Renal pelvis (tissue), 4 donors: Measurements from ENCODE around the gene TBX19. TPM values are rescaled to one million over a fixed set of nuclear protein-coding genes. Genes with fewer than 3 reads are reported as not detected.
"Not testable (repeated sequence)": the region's sequence is repeated elsewhere in the genome, so short reads cannot be mapped to it uniquely, and the experiment has no call there.

ENCODE experiments used
- DNase-seq: peaks from one replicate; pipeline ENCODE4 v3.0.0-alpha.2; 2013
- polyA plus RNA-seq, 3 donors: library from polyadenylated mRNA; unstranded; fragments of 120-200 nt; gene quantifications; one replicate each; pipeline ENCODE4 v1.2.1, GENCODE V29; 2013; ENCODE audit not compliant: insufficient read length in 3 of 3

TBX19 gene
- polyA plus RNA-seq, 3 donors = 1.9 to 3.7 (median 3.0) TPM

DNA sequence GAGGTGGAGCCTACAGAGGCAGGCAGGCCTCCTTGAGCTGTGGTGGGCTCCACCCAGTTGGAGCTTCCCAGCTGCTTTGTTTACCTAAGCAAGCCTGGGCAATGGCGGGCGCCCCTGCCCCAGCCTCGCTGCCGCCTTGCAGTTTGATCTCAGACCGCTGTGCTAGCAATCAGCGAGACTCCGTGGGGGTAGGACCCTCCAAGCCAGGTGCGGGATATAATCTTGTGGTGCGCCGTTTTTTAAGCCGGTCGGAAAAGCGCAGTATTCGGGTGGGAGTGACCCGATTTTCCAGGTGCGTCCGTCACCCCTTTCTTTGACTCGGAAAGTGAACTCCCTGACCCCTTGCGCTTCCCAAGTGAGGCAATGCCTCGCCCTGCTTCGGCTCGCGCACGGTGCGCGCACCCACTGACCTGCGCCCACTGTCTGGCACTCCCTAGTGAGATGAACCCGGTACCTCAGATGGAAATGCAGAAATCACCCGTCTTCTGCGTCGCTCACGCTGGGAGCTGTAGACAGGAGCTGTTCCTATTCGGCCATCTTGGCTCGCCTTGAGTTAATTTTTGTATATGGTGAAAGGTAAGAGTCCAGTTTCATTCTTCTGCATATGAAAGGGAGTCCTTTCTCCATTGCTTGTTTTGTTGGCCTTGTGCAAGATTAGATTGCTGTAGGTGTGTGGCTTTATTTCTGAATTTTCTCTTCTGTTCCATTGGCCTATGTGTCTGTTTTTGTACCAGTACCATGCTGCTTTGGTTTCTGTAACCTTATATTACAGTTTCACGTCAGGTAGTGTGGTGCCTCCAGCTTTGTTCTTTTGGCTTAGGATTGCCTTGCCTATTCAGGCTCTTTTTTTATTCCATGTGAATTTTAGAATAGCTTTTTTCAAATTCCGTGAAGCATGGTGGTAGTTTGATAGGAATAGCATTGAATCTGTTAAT lies 73.9 kb downstream of the TBX19 start:
- not testable (repeated sequence) for DNase-seq

GRCh38 chr1:168360151-168361021 lies 79.7 kb downstream of the TBX19 start:
- no peak for DNase-seq

GRCh38 chr1:168361252-168361651 lies 80.6 kb downstream of the TBX19 start:
- no peak for DNase-seq

DNA sequence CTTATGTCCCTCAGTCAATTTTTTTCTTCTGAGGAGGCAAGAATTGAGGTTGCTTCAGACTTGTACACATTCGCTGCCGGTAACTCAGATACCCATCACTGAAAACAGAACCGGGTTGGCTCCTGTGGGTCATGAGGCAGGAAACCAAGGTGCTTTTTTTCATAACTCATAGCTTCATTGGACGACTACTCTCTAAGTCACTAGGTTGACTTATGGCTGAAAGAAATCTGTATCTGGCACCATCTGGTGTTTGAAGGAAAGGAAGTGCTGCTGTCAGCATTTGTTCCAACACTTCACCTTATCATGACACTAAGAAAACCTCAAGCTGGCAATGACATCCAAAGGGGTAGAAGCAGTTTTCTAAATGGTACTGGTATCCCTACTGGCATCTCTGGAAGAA lies 82.3 kb downstream of the TBX19 start:
- DNase-seq = no peak

Other genes with a start within 250 kb of the TBX19 start
- gene GPR161, start 143.9 kb upstream of the TBX19 start, polyA plus RNA-seq = 10 to 100 TPM; 19.8 to 21.7 (median 19.9) TPM
- 10 to 100 TPM; 42.2 to 49.1 (median 45.1) TPM for gene TIPRL, start 101.9 kb upstream of the TBX19 start, polyA plus RNA-seq
- gene SFT2D2, start 54.9 kb upstream of the TBX19 start, polyA plus RNA-seq = 10 to 100 TPM; 13.2 to 26.6 (median 21.4) TPM